ENCODE data around the gene NEU1.
"Not testable (repeated sequence)": the region's sequence is repeated elsewhere in the genome, so short reads cannot be mapped to it uniquely, and the experiment has no call there.

Gene NEU1

DNA sequence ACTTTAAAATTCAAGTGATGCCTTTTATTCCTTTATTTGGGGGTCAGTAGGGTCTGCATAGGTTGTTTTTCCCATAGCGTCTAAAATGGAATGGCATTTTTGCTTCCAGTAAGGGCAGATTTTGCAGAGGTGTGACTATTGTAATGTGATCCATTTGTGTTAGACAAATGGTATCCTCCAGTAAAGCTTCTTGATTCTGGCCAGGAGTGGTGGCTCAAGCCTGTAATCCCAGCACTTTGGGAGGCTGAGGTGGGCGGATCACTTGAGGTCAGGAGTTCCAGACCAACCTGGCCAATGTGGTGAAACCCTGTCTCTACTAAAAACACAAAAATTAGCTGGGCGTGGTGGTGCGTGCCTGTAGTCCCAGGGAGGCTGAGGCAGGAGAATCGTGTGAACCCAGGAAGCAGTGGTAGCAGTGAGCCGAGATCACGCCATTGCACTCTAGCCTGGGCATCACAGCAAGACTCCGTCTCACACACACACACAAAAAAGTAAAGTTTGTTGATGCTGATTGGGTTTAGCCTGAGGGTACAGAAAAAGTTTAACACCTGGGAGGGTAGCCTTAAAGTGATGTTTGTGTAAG lies 44.6 kb downstream of the NEU1 start:
- not testable (repeated sequence) for DNase-seq (ENCODE audit: low read depth, low spot score)

DNA sequence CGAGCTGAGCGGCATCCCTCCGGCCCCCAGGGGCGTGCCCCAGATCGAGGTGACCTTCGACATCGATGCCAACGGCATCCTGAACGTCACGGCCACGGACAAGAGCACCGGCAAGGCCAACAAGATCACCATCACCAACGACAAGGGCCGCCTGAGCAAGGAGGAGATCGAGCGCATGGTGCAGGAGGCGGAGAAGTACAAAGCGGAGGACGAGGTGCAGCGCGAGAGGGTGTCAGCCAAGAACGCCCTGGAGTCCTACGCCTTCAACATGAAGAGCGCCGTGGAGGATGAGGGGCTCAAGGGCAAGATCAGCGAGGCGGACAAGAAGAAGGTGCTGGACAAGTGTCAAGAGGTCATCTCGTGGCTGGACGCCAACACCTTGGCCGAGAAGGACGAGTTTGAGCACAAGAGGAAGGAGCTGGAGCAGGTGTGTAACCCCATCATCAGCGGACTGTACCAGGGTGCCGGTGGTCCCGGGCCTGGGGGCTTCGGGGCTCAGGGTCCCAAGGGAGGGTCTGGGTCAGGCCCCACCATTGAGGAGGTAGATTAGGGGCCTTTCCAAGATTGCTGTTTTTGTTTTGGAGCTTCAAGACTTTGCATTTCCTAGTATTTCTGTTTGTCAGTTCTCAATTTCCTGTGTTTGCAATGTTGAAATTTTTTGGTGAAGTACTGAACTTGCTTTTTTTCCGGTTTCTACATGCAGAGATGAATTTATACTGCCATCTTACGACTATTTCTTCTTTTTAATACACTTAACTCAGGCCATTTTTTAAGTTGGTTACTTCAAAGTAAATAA lies 45.3 kb downstream of the NEU1 start:
- not testable (repeated sequence) for DNase-seq (ENCODE audit: low read depth, low spot score)

DNA sequence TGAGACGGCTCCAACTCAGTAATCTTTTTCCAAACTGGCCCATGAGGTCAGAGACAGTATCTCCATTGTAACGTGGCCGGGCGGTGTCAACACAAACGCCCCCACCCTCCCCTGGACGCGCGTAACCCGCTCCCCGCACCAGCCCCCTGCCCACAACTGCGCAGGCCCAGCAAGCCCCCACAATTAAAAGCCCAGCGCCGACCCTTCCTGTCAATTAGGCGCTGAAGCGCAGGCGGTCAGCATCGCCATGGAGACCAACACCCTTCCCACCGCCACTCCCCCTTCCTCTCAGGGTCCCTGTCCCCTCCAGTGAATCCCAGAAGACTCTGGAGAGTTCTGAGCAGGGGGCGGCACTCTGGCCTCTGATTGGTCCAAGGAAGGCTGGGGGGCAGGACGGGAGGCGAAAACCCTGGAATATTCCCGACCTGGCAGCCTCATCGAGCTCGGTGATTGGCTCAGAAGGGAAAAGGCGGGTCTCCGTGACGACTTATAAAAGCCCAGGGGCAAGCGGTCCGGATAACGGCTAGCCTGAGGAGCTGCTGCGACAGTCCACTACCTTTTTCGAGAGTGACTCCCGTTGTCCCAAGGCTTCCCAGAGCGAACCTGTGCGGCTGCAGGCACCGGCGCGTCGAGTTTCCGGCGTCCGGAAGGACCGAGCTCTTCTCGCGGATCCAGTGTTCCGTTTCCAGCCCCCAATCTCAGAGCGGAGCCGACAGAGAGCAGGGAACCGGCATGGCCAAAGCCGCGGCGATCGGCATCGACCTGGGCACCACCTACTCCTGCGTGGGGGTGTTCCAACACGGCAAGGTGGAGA lies 47.4 kb downstream of the NEU1 start, which contains the start of the genes HSPA1A and HSPA1L:
HSPA1A (plus strand) TSS at position 519 of the 814 bp plus-strand sequence; CDS start at position 733, 214 bp downstream.
HSPA1L (minus strand) TSS at position 259 of the 814 bp plus-strand sequence. CDS start 3,311 bp downstream, outside the sequence.
- no peak for DNase-seq (ENCODE audit: low read depth, low spot score)

DNA sequence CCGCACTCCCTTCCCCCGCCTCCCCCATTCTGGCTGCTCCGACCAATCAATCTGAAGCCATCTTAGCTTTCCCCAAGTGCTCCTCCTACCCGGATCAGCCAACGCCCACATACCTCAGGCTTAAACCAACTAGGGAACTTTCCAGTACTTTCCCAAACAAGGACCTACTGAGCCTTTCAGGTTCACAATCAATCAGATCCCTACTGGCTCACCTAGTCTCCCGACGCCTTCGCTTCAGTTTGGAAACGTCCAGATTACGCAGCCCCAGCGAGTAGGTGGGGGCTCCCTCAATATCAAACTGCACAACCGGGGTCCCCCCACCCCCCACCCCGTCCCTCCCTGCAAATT lies 48.0 kb downstream of the NEU1 start:
- no peak for DNase-seq (ENCODE audit: low read depth, low spot score)

DNA sequence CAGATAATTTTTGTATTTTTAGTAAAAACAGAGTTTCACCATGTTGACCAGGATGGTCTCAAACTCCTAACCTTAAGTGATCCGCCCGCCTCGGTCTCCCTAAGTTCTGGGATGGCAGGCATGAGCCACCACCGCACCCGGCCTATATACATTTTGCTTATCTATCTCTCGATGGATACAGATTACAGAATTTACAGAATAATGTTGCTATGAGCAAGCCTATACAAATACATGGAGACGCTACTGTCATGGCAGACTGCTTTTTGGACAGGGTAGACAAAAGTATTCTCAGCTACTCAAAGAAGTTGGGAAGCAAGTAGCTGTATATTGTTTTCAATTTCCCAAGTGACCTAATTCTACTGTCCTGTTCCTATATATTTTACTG lies 49.2 kb downstream of the NEU1 start:
- DNase-seq (ENCODE audit: low read depth, low spot score), result no peak

DNA sequence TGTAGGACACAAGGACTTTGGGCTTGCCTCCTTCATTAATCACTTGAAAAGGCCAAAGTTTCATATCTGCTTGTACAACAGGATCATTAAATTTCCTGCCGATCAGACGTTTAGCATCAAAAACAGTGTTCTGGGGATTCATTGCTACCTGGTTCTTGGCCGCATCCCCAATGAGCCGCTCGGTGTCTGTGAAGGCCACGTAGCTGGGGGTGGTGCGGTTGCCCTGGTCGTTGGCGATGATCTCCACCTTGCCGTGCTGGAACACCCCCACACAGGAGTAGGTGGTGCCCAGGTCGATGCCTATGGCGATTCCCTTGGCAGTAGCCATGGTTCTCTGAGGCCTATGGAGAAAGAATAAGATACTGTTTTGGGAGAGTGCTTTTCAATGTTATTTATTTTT lies 51.0 kb downstream of the NEU1 start:
- no peak for DNase-seq (ENCODE audit: low read depth, low spot score)

DNA sequence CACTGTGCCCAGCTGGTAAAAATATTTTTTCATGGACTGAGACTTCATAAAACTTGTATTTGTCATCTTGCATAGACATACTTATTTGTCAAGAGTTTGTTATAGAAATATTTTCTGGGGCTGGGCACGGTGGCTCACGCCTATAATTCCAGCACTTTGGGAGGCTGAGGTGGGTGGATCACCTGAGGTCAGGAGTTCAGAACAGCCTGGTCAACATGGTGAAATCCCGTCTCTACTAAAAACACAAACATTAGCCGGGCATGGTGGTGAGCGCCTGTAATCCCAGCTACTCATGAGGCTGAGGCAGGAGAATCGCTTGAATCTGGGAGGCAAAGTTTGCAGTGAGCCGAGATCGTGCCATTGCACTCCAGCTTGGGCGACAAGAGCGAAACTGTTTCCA lies 54.0 kb downstream of the NEU1 start:
- DNase-seq (ENCODE audit: low read depth, low spot score), result not testable (repeated sequence)
